ENCODE measurements around the gene DDX24. TPM values are rescaled to one million over a fixed set of nuclear protein-coding genes. Genes with fewer than 3 reads are reported as not detected.

DDX24 gene
- total RNA-seq, 4 donors from 2014 or later = 70.2 to 319 (median 87.7) TPM

GRCh38 chr14:94051115-94051514 lies 29.9 kb downstream of the DDX24 start:
- Histone ChIP-seq H3K9me3 (no peaks in the 10 kb centered on the region), H3K27ac (no peak overlapping the region), H3K4me3 (no peak overlapping the region), H3K27me3 (no peaks in the 10 kb centered on the region), H3K4me1 (peaks cover 0 to 7% (median 0%) of the 10 kb centered on the region in 4 donors), H3K36me3 (peaks cover 0 to 61% (median 22%) of the 10 kb centered on the region in 4 donors)
- in situ Hi-C loops (cut with MboI; ENCODE audit: low pct_ligation_motif_present in 1 of 4, low pct_unique_long_range_greater_than_20kb in 1 of 4, low sequenced_read_pairs in 3 of 4) (no loop called here), intact Hi-C loops (cut with DNase I; ENCODE audit: low total_unique reads) (no loop called here)
- DNase-seq = peak; percentile 56
- no peak for TF ChIP-seq POLR2AphosphoS5 (IDR thresholded peaks at IDR 0.05)
- TF ChIP-seq POLR2A (IDR thresholded peaks at IDR 0.05) = no peak
- no peak for TF ChIP-seq EP300 (IDR thresholded peaks at IDR 0.05; ENCODE audit: low read depth)
- TF ChIP-seq, protein P1, sequence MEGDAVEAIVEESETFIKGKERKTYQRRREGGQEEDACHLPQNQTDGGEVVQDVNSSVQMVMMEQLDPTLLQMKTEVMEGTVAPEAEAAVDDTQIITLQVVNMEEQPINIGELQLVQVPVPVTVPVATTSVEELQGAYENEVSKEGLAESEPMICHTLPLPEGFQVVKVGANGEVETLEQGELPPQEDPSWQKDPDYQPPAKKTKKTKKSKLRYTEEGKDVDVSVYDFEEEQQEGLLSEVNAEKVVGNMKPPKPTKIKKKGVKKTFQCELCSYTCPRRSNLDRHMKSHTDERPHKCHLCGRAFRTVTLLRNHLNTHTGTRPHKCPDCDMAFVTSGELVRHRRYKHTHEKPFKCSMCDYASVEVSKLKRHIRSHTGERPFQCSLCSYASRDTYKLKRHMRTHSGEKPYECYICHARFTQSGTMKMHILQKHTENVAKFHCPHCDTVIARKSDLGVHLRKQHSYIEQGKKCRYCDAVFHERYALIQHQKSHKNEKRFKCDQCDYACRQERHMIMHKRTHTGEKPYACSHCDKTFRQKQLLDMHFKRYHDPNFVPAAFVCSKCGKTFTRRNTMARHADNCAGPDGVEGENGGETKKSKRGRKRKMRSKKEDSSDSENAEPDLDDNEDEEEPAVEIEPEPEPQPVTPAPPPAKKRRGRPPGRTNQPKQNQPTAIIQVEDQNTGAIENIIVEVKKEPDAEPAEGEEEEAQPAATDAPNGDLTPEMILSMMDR (IDR thresholded peaks at IDR 0.05) = peak; percentile 33 to 50 (median 42)
- WGBS, 2 donors (ENCODE audit: low coverage in 1 of 2) = 0 to 54% methylated on average over 3 to 9 of the region's 9 CpGs

DNA sequence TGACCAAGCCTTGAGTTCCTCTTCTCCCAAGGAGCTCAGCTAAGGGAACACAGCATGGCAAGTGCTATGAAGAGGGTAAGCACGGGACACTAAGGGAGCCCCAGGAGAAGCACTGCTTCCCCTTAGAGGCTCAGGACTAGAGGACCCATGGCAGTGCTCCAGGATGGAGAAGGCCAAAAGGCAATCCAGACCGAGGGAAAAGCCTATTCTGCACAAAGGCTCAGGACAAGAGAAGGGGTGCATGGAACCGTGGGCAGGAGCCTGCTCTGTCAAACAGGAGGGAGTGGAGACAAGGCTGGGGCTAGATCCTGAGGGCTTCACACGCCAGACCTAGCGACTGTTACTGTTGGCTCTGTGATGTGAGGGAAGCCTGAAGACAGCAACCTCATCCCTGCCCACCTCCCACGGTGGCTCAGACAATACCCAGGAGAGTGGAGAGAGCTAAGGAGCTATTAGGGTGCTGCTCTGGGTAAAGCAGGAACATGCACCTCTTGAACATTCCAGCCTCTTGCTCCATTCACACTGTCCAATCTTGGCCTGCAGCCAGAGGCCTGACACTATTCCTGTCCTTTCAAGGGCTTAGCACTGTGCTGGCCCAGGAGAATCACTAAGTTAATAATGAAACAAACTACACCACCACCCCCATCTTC lies 30.6 kb downstream of the DDX24 start:
- no peak for TF ChIP-seq EP300 (IDR thresholded peaks at IDR 0.05; ENCODE audit: low read depth)
- no peak for TF ChIP-seq POLR2A (IDR thresholded peaks at IDR 0.05)
- TF ChIP-seq, protein P1 (IDR thresholded peaks at IDR 0.05) = no peak
- no peak for TF ChIP-seq POLR2AphosphoS5 (IDR thresholded peaks at IDR 0.05)
- H3K27me3 ChIP-seq = no peaks in the 10 kb centered on the region
- no peak overlapping the region for H3K4me3 ChIP-seq
- in situ Hi-C loops (cut with MboI; ENCODE audit: low pct_ligation_motif_present in 1 of 4, low pct_unique_long_range_greater_than_20kb in 1 of 4, low sequenced_read_pairs in 3 of 4) (no loop called here), intact Hi-C loops (cut with DNase I; ENCODE audit: low total_unique reads) (no loop called here)
- H3K27ac ChIP-seq = no peak overlapping the region
- H3K9me3 ChIP-seq = no peaks in the 10 kb centered on the region
- DNase-seq = no peak
- peaks cover 0 to 7% (median 0%) of the 10 kb centered on the region in 4 donors for H3K4me1 ChIP-seq
- peaks cover 0 to 55% (median 21%) of the 10 kb centered on the region in 4 donors for H3K36me3 ChIP-seq
- 92% methylated on average over 6 of the region's 6 CpGs; no CpG with 5 or more reads in 1 of the 2 donors for WGBS, 2 donors (ENCODE audit: low coverage in 1 of 2)

DNA sequence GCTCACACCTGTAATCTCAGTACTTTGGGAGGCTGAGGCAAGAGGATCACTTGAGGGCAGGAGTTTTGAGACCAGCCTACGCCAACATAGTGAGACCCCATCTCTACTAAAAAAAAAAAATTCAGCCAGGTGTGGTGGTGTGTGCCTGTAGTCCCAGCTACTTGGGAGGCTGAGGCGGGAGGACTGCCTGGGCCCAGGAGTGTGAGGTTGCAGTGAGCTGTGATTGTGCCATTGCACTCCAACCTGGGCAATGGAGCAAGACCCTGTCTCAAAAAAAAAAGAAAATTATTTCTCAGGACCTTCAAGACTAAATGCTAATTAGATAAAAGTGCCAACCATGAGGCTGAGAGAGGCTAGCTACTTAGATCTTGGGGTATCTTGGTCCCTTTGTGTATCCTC lies 31.4 kb downstream of the DDX24 start:
- H3K9me3 ChIP-seq = no peaks in the 10 kb centered on the region
- intact Hi-C loops (cut with DNase I; ENCODE audit: low total_unique reads) (no loop called here), in situ Hi-C loops (cut with MboI; ENCODE audit: low pct_ligation_motif_present in 1 of 4, low pct_unique_long_range_greater_than_20kb in 1 of 4, low sequenced_read_pairs in 3 of 4) (no loop called here)
- H3K4me1 ChIP-seq = peaks cover 0 to 7% (median 0%) of the 10 kb centered on the region in 4 donors
- no peak overlapping the region for H3K4me3 ChIP-seq
- peaks cover 0 to 48% (median 21%) of the 10 kb centered on the region in 4 donors for H3K36me3 ChIP-seq
- no peak overlapping the region for H3K27ac ChIP-seq
- TF ChIP-seq POLR2AphosphoS5 (IDR thresholded peaks at IDR 0.05) = no peak
- no peak for TF ChIP-seq POLR2A (IDR thresholded peaks at IDR 0.05)
- TF ChIP-seq, protein P1 (IDR thresholded peaks at IDR 0.05) = no peak
- TF ChIP-seq EP300 (IDR thresholded peaks at IDR 0.05; ENCODE audit: low read depth) = no peak
- H3K27me3 ChIP-seq = no peaks in the 10 kb centered on the region
- no peak for DNase-seq
- WGBS, 2 donors (ENCODE audit: low coverage in 1 of 2) = 100% methylated on average over 1 to 2 of the region's 2 CpGs

- 84% methylated on average over 10 of the region's 10 CpGs; no CpG with 5 or more reads in 1 of the 2 donors for WGBS, 2 donors (ENCODE audit: low coverage in 1 of 2)
- peaks cover 0 to 42% (median 21%) of the 10 kb centered on the region in 4 donors for H3K36me3 ChIP-seq
- H3K27ac ChIP-seq = no peak overlapping the region
Observed at GRCh38 chr14:94048691-94049624, 32.0 kb downstream of the DDX24 start.

More at GRCh38 chr14:94048691-94049624, 32.0 kb downstream of the DDX24 start:
- no peak for TF ChIP-seq POLR2AphosphoS5 (IDR thresholded peaks at IDR 0.05)
- no peak for TF ChIP-seq EP300 (IDR thresholded peaks at IDR 0.05; ENCODE audit: low read depth)
- H3K4me3 ChIP-seq = no peak overlapping the region
- H3K27me3 ChIP-seq = no peaks in the 10 kb centered on the region
- peaks cover 0 to 7% (median 0%) of the 10 kb centered on the region in 4 donors for H3K4me1 ChIP-seq
- DNase-seq = no peak
- intact Hi-C loops (cut with DNase I; ENCODE audit: low total_unique reads) = no loop called here
- in situ Hi-C loops (cut with MboI; ENCODE audit: low pct_ligation_motif_present in 1 of 4, low pct_unique_long_range_greater_than_20kb in 1 of 4, low sequenced_read_pairs in 3 of 4) = no loop called here
- H3K9me3 ChIP-seq = no peaks in the 10 kb centered on the region

Measured in transverse colon (tissue), 4 donors.